Head of caudate nucleus (tissue), 42 donors: Measurements from ENCODE around the gene TMEM69.
"Not testable (repeated sequence)": the region's sequence is repeated elsewhere in the genome, so short reads cannot be mapped to it uniquely, and the experiment has no call there.

Source experiments
- DNase-seq, 42 donors: peaks; one replicate each; pipeline versions ENCODE4 v3.0.0 to v3.0.0-alpha.2; 2020 to 2021; ENCODE audit warnings: mixed read lengths in 7 of 42
- intact Hi-C: fragments of 100-400 bp; cut with DNase I; formaldehyde crosslinking; loops from one replicate; pipeline ENCODE4 v1.15.0; 2022

Gene TMEM69

DNA sequence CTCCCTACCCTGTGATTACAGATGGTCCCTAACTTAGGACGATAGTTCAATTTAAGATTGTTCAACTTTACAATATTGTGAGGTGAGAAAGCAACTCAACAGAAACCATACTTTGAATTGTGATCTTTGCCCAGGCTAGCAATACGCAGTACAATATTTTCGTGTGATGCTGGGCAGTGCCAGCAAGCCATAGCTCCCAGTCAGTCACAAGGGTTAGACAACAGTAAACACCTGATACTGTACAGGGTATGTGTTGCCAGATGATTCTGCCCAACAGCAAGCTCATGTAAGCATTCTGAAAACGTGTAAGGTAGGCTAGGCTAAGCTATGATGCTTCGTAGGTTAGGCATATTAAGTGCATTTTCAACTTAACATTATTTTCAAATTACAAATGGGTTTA is 13.5 kb upstream of the TMEM69 start:
- intact Hi-C loops = no loop called here
- DNase-seq = no peak

DNA sequence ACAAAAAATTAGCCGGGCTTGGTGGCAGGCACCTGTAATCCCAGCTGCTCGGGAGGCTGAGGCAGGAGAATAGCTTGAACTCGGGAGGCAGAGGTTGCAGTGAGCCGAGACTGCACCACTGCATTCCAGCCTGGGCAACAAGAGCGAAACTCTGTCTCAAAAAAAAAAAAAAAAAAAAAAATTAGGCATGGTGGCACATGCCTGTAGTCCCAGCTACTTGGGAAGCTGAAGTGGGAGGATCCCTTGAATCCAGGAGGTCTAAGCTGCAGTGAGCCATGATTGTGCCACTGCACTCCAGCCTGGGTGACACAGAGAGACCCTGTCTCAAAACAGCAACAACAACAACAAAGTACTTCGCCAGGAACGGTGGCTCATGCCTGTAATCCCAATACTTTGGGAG is 11.4 kb upstream of the TMEM69 start:
- intact Hi-C loops, DNase-seq: not testable (repeated sequence)

DNA sequence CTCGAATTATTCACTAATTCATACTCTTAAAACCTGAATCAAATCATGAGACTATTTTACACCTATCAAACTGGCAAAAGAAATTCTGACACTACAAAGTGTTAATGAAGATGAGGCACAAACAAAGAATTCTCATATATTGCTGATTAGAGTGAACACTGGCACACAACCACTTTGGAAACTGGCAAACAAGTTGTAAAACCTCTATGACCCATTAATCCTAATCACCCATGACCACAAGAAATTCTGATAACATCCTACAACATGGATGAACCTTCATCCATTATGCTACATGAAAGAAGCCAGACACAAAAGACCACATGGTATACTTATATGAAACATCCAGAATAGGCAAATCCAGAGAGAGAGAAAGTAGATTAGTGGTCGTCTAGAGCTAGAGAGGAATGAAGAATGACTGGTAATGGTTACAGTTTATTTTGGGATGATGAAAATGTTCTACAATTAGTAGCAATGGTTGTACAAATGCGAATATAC is 10.2 kb upstream of the TMEM69 start:
- intact Hi-C loops = no loop called here

DNA sequence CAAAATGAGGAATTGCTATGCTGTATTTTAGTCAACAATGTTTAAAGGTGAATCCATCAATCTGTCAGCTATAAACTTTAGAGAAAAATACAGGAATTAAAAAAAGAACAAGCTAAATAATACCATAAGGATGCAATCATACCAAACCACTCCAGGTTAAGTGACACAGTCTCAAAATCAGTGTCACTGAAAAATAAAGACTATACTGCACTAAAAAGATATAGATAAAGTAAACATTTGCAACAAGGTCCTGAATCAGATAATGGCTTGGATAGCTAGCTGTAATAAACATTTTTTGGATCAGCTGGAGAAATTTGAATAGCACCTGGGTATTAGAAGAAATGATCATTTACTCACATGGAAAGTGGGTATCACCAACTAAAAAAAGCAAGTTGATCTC is 9.5 kb upstream of the TMEM69 start:
- DNase-seq = no peak
- intact Hi-C loops = no loop called here

More for the DNA sequence above, 10.2 kb upstream of the TMEM69 start:
- no peak for DNase-seq

DNA sequence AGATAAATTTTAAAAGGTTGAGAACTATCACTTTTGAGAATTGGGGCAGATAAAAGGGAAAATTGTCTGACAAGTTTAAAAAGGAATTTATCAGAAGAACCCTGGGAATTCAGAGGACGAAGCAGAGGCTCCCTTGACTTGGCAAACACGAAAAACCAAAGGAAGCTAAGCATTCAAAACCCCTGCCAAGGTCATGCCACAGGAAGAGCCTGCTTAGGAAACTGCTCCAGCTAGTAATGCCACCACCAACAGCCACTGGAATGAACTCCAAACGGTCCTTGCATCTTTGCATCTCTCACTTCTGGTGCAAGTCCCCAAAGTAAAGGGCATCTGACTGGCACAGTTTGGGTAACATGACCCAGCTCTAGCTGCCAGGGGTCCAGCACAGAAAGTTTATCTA is 8.9 kb upstream of the TMEM69 start:
- DNase-seq = peak in 1 of 42 donors; percentile 9
- intact Hi-C loops = no loop called here

DNA sequence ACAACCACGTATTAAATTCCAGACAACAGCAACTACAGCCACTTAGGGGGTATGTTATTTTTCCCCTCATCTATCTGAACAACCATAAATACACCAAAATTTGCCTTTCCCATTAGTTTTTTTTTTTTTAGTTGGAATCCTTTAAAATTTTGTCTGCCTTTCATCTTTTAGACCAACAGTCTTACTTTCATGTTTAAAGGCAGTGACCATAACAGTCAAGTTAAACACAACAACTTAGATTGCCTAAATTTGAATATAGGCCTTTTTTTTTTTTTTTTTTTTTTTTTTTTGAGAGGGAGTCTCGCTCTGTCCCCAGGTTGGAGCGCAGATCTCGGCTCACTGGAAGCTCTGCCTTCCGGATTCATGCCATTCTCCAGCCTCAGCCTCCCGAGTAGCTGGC is 5.0 kb upstream of the TMEM69 start:
- intact Hi-C loops = no loop called here

DNA sequence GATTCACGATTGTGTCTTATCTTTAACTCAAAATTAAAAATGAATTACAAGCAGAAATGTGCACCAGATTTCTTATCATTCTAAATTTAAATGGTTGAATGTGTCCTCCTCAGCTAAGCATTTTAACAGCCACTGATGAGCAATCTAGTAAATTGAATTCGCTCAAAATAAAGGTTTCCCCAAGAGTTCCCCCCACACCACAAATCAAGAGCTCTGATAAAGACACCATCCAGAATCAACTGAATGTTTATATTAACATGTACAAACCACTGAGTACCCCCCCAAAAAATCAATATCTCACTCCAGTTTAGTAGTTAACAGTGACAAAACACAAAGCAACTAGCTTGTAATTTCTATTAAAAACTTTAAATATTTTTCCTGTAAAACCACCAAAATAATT is 3.6 kb upstream of the TMEM69 start:
- no peak for DNase-seq
- intact Hi-C loops = no loop called here

More for the DNA sequence above, 5.0 kb upstream of the TMEM69 start:
- no peak for DNase-seq

DNA sequence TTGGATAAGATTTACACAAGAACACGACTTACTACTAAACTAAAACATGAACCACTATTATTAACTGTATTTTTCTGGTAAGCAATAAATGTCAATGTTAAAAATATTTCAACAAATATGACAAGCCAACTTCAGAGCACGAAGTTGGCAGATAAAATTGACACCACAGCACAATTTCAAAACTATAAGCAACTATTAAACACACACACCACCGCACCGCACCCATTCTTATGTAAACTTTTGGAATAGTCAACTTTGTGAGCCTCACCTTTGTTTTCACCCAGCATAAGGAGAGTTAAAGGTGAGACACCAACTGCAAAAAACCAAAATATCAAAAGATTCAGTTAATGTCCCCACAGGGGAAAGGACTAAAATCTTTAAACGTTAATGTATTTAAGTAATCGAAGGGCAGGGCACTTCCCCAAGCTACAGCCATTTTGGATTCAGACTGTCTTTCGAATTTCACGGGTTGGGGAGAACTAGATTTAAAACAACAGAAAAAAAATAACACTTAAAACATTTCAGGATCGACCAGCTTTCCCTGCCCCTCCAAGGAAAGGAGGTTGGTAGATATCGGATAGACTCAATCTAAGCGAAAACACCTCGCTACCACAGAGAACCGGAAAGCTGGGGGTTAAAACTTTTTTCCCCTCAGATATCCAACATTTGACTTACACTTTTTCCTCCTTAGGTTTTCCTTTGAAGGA is 2.5 kb upstream of the TMEM69 start:
- intact Hi-C loops = loop anchor here (5.0 kb wide), 1 partner anchor 103 kb away; the partner anchor contains the start of gene NASP
- no peak for DNase-seq

DNA sequence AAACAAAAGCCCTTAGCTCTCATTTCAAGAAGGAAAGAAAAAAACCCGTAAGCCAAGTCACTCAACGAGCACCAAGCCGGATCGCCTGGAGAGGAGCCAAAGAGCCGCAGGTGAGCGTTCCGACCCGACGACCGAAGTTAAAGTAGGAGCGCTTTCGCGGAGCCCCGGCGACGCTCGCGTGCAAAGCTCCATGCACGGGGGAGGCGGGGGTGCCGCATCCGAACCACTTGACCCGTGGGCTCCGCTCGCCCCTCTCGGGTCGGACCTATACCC is 2.0 kb upstream of the TMEM69 start:
- intact Hi-C loops = loop anchor here (5.0 kb wide), 1 partner anchor 104 kb away; the partner anchor contains the start of gene NASP
- DNase-seq = peak; percentile 18 to 82 (median 64)

DNA sequence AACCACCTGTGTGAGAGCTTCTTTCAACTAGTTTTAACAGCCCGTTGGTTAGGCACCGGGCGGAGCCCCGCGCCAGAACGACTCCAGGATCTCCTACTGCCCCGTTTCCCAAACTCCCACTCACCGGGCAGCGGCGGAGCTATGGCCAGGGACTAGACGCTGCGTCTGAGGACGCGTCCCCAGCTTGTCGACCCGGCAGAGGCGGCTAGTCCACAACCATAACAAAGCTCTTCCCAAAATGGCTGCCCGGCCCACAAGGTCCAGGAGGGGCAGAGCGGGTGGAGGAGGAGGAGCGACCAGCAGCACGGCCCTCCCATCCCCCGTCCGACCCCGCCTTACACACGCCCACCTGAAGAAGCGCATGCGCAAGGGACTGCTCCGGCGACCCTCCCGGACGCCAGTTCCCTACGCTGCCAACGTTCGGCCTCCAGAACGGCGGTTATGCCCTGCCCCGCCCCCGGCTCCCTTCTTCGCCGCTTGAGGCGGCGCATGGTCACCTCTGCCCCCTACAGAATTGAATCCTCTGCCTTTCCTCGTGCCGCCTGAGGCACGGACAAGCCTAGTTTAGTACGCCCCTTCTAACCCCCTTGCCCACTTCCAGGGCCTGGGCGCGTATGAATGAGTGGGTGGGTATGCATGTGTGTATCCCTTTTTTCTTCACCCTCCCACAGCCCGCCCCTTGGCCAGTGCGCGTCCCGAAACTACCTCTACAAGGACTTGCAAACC is 1.5 kb upstream of the TMEM69 start, which contains the start of gene GPBP1L1:
TSS of gene GPBP1L1 (minus strand) at position 246 of the 726 bp plus-strand sequence. CDS start 27,446 bp downstream, outside the sequence.
- intact Hi-C loops = loop anchor here (1.0 to 5.0 kb wide), 2 partner anchors 64 to 104 kb away; partner anchors contain the start of genes IPP and NASP
- DNase-seq = peak; percentile 93 to 99 (median 98)

DNA sequence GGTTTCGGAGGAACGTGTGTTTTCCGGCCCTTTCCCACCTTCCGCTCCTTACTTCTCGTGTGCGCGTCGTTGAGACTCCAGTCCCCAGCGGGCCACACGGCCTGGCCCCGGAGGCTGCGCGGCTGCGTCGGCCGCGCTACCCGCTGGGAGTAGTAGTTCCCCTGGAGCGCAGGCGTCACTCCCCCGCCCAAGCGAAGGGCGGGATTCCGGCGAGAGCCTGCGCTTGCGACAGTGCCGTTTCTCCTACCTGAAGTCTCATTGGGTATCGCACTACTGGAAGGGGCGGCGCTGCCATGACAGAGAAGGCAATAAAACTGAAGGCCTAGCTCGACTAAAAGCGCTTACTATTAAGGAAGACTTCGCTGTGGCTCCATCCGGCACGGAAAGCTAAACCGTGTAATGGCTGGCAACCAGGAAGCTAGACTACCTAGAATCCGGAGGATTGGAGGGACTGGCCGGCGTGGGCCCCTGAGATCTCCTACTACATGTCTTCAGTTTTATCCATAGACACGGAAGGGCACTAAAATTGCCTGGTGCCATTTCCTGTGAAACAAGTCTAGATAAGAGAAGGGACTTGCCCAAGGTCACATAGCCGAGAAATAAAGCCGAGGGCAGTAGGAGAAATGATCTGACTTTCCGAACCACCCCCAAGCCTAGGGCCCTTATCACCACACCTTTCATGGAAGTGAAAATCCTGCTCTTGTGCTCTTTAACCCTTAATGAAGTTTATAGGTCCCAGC is 797 bp upstream of the TMEM69 start:
- DNase-seq = peak; percentile 91 to 99 (median 97)
- intact Hi-C loops = loop anchor here (1.0 to 5.0 kb wide), 2 partner anchors 63 to 105 kb away; partner anchors contain the start of genes IPP and NASP

DNA sequence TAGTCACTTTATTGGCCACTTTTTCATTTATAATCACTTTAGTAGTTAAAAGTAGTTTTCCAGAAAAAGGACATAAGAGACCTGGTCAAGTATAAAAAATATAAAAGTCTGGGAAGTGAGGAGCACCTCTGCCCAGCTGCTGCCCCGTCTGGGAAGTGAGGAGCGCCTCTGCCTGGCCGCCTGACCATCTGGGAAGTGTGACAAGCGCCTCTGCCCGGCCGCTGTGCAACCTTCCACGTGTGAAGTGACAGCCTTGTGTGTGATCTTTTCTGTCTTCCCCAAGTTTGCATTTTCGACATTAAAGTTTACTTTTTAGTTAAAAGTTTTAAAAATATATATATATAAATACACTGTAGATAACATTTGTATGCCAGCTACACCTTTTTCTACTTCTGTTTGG is 5.8 kb downstream of the TMEM69 start:
- DNase-seq, intact Hi-C loops: not testable (repeated sequence)

DNA sequence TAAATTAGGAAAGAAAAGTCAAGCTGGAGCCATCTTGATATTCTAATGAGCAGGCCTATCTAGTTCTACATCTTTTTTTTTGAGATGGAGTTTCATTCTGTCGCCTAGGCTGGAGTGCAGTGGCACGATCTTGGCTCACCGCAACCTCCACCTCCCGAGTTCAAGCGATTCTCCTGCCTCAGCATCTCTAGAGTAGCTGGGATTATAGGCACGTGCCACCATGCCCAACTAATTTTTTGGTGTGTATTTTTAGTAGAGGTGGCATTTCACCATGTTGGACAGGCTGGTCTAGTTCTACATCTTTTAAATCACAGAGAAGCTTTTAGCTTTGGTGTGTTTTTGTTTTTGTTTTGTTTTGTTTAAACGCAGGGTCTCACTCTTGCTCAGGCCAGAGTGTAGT is 6.8 kb downstream of the TMEM69 start:
- intact Hi-C loops = no loop called here

DNA sequence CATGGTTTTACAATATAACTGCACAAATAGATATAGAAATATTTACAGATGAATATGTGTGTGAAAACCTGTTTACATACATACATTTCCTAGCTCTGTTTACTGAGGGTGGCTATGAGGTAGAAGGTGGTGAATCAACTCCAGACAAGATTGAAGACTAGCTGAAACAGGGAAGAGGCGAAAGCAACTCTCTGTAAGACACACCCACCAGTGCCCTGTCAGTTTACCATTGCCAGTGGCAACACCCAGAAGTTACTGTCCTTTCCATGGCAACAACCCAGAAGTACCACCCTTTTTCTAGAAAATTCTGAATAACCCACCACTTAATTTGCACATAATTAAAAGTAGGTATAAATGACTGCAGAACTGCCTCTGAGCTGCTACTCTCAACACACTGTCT is 16.7 kb downstream of the TMEM69 start:
- DNase-seq = no peak
- intact Hi-C loops = no loop called here

More for the DNA sequence above, 6.8 kb downstream of the TMEM69 start:
- no peak for DNase-seq

DNA sequence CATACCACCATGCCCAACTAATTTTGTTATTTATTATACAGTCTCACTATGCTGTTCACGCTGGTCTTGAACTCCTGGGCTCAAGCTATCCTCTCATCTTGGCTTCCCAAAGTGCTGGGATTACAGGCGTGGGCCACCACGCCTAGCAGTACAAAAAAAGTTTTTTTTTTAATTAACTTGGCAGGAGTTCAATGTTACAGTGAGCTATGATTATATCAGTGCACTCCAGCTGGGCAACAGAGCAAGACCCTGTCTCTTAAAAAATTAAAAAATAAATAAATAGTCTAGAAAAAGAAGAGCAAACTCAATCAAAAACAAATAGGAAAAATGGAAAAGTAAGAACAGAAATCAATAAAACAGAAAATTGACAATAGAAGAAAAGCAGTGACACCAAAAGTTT is 25.7 kb downstream of the TMEM69 start:
- intact Hi-C loops = no loop called here
- DNase-seq = no peak

DNA sequence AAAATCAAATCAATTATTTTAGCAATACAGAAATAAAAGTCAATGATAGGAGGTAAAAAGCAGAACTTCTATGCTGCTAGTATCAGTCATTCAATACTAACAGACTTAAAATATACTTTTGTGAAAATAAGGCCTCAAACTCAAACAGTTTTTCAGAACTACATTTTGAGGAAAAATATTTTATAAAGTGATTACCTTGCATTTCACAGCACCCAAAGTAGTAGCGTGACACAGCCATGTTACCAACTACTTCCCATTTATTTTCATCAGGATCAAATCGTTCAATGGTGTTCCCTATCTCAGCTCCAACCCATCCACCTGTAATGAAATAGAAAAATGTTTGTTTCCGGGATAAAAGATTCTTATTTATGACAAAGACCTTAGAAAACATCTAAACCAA is 28.7 kb downstream of the TMEM69 start:
- intact Hi-C loops = no loop called here
- no peak for DNase-seq

DNA sequence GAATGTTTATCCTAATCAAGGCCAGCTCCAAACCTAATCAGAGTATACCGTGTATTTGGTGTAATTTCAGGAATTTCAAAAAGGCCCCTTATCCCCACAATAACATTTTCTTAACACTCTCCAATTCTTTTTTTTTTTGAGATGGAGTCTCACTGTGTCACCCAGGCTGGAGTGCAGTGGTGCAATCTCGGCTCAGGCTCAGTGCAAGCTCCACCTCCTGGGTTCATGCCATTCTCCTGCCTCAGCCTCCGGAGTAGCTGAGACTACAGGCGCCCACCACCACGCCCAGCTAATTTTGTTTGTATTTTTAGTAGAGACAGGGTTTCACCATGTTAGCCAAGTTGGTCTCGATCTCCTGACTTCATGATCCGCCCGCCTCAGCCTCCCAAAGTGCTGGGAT is 29.4 kb downstream of the TMEM69 start:
- intact Hi-C loops, DNase-seq: not testable (repeated sequence)

DNA sequence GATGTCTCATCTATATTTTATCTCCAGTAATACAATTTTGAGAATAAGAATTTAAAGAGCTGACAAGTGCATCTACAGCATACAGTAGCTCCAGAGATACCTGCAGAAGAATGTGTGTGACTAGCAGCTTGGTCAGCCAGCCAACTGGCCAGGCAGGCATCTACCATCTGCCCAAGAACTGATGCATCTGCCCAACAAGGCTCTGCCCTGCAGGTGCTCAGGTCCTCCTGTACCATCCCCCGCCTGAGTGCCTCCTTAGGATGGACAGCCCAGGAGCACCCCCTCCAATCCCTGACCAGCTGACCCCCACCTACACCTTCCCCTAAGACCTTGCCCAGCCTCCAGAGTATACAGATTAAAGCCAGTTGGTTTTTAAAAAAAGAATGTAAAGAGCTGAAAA is 30.3 kb downstream of the TMEM69 start:
- intact Hi-C loops = no loop called here
- no peak for DNase-seq

DNA sequence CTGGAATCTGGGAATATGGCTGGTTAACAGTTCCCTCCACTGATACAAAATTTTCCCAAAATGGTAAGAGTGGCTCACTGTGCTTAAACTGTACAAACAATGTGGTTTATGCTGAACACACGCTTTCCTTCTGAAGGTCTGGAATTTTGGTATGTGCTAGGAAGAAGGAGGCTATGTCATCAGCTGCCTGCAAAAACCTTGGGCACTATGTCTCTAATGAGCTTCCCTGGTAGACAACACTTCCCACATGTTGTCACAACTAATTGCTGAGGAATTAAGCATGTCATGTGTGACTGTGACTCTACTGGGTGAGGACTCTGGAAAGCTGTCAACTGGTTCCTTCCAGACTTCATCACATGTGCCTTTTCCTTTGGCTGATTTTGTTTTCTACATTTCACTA is 33.2 kb downstream of the TMEM69 start:
- intact Hi-C loops = no loop called here
- DNase-seq = no peak

DNA sequence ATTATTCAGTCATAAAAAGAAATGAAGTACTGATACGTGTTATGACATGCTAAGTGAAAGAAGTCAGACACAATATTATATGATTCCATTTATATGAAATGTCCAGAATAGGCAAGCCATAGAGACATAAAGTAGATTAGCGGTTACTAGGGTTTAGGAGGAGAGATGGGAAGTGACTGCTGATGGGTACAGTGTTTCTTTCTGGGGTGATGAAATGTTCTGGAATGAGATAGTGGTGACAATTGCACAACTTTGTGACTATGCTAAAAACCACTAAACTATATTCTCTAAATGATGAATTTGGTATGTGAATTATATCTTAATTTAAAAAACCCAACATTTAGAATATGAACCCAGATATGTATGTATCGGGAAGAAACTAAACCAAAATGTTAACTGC is 34.8 kb downstream of the TMEM69 start:
- DNase-seq = no peak
- intact Hi-C loops = no loop called here
